SIG-M5 treated with dmso at 0.1 percent for 504 hours (cell line): ENCODE results near the gene SREK1IP1.

Experiments used
- DNase-seq: peaks from one replicate; lab custom pipeline; 2025; ENCODE audit not compliant: unreplicated experiment; lab: John Stamatoyannopoulos, UW

SREK1IP1 gene

DNA sequence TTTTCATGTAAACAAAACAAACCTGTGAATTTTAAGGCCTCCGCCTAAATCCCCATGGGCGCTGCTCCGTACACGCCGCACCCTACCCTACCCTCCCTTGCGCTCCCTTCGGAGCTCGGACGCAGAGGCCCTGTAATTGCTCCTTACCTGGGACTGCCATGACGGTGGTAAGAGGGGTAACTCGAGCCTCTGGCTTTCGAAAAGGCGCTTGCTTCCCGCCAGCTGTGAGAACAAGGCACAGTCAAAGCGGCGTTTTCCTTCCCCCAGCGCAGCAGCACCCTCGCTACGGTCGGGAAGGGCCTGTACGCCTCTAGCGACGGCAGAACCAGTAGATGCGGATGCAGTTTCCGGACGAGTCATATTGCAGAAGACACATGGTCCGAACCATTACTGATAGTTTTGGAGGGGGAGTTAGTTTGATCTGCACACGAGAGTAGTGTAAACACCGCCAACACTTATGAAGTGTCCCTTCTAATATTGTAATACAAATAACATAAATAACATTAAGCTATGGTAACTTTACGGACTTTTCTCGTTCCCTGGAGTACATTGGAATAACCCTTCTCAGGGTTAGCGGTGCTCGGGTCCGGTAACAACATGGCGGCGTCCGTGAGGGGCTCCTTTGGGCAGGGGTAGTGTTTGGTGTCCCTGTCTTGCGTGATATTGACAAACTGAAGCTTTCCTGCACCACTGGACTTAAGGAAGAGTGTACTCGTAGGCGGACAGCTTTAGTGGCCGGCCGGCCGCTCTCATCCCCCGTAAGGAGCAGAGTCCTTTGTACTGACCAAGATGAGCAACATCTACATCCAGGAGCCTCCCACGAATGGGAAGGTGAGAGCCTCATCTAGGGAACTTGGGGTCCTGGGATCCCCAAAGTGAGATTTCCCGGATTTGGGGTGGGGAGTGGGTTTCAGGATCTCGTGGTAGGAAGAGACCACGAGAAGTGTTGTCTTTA lies at the start of gene SREK1IP1, which contains the start of gene CWC27:
Gene SREK1IP1 (minus strand): TSS at position 334 of the 955 bp plus-strand sequence. CDS start 174 bp downstream, at position 160.
Gene CWC27 (plus strand): TSS at position 573 of the 955 bp plus-strand sequence. CDS start 217 bp downstream, at position 790.
- DNase-seq, result peak; percentile 94

- DNase-seq, result no peak
Observed at GRCh38 chr5:64818245-64818644, 49.8 kb upstream of the SREK1IP1 start.

- no peak for DNase-seq
Observed at GRCh38 chr5:64814073-64814472, 45.6 kb upstream of the SREK1IP1 start.

GRCh38 chr5:64811050-64811640 lies 42.7 kb upstream of the SREK1IP1 start:
- peak; percentile 71 for DNase-seq

GRCh38 chr5:64807520-64807919 lies 39.0 kb upstream of the SREK1IP1 start:
- DNase-seq, result no peak

DNA sequence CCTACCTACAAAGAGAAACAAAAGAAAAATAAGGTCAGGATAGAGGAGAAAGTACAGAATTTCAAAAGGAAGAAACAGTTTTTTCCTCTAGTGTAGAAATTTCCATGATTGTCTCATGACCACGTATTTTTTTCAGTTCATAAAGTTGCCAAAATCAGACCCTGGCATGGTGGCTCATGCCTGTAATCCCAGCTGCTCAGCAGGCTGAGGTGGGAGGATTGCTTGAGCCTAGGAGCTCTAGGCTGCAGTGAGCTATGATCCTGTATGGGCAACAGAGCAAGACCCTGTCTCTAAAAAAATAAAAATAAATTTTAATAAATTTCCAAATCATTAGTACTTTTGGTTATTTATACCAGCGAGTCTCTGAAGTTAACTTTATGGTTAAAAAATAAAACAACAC lies 38.0 kb upstream of the SREK1IP1 start:
- DNase-seq, result no peak

GRCh38 chr5:64800926-64801325 lies 32.4 kb upstream of the SREK1IP1 start:
- DNase-seq, result no peak

DNA sequence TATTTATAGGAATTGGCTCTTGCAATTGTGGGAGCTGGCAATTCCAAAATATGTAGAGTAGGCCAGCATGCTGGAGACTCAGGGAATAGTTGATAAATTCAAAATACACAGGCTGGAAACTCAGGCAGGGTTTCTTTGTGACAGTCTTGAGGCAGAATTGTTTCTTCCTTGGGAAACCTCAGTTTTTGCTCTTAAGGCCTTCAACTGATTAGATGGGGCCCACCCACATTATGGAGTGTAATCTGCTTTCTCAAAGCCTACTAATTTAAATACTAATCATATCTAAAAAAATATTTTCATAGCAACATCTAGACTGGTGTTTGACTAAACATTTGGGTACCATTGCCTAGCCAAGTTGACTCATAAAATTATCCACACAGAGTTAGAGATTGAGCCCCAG lies 27.8 kb upstream of the SREK1IP1 start:
- DNase-seq, result no peak

GRCh38 chr5:64794053-64794770 lies 25.7 kb upstream of the SREK1IP1 start:
- no peak for DNase-seq

GRCh38 chr5:64792469-64792868 lies 24.0 kb upstream of the SREK1IP1 start:
- no peak for DNase-seq

- DNase-seq, result no peak
Observed at GRCh38 chr5:64790210-64790609, 21.7 kb upstream of the SREK1IP1 start.

DNA sequence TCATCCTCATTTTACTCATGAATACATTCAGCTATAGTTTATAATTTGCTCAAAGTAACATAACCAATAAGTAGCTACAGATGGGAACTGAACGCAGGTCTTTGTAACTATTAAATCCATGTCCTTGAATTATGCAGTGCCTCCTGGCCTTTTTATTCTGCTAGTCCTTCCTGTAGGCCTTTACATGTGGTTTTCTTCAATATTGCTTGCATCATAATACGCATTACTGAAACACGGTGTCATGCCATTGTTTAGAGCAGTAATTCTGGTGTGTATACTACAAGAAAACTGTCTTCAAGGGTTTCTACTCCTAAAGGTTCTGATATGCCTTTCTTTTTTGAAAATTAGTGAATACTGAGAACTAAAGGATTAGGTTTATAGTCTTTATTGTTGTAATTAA lies 21.0 kb upstream of the SREK1IP1 start:
- DNase-seq, result no peak

- DNase-seq, result no peak
Observed at GRCh38 chr5:64788156-64788555, 19.7 kb upstream of the SREK1IP1 start.

DNA sequence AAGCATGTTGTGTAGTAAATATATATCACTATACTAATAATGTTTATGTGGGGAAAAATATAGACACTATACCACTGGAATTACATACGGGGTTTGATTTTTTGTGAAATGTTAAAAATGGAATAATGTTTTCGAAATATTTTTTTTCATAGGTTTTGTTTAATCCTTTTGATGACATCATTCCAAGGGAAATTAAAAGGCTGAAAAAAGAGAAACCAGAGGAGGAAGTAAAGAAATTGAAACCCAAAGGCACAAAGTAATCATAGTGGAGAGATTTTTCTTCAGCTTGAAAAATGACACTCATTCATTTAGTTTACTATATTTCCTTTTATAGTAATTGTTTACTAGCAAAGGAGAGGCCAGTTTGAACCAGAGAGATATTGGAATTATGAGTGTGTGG lies 17.9 kb upstream of the SREK1IP1 start:
- DNase-seq, result no peak

- peak; percentile 75 for DNase-seq
Observed at GRCh38 chr5:64784451-64785025, 16.0 kb upstream of the SREK1IP1 start.

DNA sequence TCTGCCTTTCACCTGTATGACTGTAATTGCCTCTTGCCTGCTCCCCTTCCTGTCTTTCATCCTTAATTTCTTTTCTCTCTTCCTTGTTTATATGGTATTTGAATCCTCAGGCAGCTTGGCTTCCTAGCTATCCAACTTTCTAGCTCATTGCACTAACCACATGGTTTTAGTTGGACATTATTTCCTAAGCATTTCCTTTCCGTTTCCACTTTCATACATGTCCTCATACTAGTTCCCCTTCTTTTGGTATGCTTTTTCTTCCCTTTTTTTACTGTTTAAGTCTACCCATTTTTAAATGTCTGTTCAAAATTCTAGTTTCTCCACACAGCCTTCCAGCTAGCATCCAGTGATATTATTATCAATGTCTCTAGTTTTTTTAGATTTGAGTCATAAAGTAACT lies 6.8 kb upstream of the SREK1IP1 start:
- DNase-seq, result peak; percentile 91

DNA sequence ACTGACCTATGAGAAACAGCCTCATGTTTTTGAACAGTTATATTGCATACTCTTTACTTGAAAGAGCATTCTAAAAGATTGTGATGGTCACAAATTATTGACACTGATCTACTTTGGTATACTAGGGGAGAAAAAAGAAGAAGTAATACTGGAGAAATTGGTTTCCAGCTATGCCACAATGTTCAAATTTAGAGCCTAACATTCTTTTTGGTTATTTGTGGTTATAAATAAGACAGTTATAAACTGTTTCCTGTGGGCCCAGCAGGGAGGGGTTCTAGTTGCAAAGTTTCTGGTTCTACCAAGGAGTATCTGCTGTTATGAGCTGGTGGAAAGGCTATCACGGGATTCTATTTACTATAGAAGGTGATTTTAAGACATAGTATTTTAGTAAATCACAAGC lies 5.0 kb upstream of the SREK1IP1 start:
- peak; percentile 82 for DNase-seq

DNA sequence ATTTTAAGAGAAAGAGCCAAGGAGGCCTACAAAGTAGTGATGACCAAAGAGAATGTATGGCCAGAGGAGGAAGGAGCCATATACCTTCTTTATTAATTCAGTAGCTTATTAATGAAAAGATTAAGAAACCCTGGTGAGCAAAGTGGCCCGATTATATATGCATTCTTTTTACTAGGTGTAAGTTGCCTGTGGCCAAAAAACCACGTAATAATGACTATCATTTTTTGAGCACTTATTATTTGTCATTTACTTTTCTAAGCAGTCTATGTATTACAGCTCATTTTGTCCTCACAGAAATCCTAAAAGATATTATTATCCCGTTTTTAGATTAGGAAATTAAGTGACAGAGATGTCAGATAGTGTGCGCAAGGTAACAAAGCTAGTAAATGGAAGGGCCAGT lies 3.2 kb upstream of the SREK1IP1 start:
- no peak for DNase-seq

DNA sequence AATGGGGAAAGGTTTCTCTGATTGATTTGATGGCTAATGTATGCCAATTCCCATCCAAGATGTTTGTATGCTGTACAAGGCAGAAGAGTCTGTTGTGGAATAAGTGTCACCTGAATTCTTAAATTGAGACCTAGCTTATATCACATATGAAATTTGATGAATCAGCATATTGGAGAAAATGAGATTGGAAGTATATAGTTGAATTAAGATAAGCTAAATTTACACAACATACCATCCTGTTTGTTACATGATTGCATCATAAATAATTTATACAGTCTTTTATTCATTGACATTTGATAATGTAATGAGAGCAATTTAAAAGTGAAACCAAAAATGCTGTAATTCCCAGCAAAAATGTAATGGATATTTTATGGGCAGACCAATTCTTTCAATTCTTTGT lies 1.4 kb upstream of the SREK1IP1 start:
- DNase-seq, result no peak

GRCh38 chr5:64767959-64768357 lies 533 bp downstream of the SREK1IP1 start:
- no peak for DNase-seq

DNA sequence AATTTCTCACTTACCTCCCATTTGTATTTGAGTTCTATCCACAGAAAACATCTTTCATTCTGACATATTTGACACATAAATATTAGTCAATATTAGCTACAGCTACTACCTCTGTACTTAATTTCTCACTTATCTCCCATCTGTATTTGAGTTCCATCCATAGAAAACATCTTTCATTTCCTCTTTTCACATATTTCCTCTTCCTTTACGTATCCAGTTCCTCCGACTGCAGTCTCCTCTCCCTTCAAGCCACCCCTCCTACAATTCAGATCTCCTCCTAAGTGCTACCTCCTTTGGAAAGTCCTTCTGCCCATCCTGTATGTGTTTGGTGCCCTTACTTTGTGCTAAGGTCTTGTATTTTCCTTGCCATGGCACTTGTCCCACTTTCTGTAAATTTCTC lies 1.6 kb downstream of the SREK1IP1 start:
- peak; percentile 79 for DNase-seq
